CD1c-positive myeloid dendritic cell (primary cell): ENCODE measurements around the gene OR13C8.

Experiments
- DNase-seq: peaks from one replicate; pipeline ENCODE4 v3.0.0-alpha.2; 2016; ENCODE audit errors: extremely low spot score

OR13C8 gene

DNA sequence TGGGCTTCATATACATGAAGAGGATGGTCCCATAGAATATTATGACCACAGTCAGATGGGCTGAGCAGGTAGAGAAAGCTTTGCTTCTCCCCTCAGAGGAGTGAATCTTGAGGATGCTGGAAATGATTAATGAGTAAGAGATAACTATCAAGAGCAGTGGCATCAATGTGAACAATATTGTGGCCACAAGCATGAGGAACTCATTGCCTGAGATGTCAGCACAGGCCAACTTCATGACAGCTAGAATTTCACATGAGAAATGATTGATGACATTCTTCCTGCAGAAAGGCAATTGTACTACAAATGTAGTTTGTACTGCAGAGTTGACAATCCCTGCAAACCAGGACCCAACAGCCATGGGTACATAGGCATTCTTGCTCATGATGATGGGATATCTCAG, 48.5 kb downstream of the OR13C8 start:
- DNase-seq, result no peak

DNA sequence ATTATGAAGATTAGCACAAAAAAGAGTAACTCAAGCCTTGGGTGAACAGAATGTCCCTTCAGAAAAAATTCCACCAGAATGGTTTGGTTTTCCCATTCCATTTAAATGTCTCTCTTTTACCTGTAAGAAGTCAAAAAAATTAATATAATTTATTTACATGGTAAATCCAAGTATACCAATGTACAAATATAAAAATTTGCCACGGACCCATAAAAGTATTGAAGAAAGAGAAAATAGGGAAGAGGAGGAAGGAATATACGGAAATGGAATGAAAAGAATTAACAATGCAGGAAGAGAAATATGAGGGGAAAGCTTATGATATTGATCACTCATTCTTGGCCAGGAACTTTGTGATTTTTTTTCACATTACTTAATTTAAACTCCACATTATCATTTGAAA, 49.1 kb downstream of the OR13C8 start, which contains the start of gene OR13C9:
Gene OR13C9, minus strand, starts transcription at position 101 of the 400 bp plus-strand sequence. Its CDS starts 0 bp downstream, at position 101.
- DNase-seq, result no peak
